Raji (cell line): ENCODE data around the gene FCN3.

ENCODE experiments used
- POLR2A ChIP-seq: IDR thresholded peaks from 2 replicates; pipeline ENCODE4 v1.6.1; 2011; ENCODE audit warnings: low read depth, low read length, control low read depth; ENCODE audit not compliant: insufficient read depth

Gene FCN3

GRCh38 chr1:27374362-27375086, at the start of gene FCN3:
Gene FCN3, minus strand, starts transcription at chr1:27374824. Its CDS starts 6 bp downstream, at chr1:27374818.
- TF ChIP-seq POLR2A, result no peak

DNA sequence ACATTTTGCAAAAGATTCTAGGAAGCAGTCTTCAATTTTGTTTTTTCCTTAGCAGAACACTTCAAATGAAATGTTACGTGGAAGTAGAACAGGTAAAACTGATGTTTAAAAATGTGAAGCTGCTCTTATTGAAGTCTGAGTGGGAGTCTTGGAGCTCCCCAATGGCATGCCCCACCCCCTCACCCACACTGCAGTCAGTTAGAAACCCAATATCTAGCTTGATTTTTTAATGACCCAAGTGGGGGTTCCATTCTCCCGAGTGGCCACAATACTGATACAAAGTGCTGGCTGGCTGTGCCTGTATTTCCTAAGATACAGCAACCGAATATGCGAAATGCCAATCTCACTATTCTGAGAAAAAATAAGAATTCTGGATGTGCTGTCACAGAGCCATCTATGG, 49.1 kb upstream of the FCN3 start:
- TF ChIP-seq POLR2A, result no peak

DNA sequence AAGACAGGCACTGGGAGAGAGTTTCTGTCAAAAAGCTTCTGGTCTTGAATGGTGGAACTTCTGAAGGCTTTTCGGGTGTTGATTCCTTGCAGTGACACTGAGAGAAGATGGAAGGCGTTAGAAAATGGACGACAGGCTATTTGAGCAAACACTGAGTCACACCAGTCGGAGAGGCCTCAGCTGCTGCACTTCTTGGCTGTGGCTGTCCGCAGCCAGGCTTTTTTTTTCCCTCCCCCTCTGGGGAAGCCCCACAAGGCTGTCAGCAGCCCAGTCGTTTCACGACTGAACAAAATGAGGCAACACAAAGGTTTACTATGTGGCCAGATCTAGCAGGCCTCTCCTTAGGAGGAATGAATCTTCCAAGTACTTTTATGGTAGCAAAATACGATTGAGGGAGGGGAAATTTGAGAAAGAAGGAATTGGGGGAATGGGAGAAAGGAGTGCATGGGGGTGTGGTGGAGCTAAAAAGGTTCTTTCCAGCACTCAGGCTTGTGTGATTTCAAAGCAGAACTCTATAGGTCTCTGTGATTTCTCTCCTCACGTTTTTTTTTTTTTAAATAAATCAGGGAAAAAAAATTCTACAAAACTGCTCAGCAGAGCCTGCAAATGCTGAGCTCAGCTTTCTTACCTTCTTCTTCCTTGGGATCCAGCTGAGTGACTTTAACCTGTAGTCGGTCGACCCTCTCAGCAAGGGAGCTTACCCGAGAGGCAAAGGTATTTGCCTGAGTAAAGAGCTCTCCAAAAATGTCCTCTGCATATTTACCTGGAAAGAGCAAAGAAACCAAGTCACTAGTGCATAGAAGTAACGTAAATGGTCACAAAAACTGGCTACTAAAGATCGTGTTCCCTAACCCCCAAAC, 43.9 kb upstream of the FCN3 start:
- no peak for TF ChIP-seq POLR2A

DNA sequence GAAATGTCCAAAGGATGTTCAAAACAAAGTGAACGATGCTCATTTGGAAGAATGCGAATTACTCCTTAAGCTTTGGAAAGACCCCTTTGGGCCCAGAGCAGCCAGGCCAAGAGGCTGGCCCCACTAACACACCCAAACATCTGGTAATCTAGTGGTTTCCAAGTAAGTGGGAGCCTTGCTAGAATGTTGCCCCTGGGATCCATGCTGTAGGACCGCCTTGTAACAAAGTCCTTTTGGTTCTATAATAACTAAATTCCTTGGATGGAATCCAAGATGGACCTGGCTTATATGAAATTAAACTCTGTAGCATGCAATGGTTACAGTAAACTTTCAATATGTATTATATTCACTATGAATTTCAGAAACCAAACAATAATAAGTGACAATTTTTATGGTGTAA, 43.1 kb upstream of the FCN3 start:
- no peak for TF ChIP-seq POLR2A

DNA sequence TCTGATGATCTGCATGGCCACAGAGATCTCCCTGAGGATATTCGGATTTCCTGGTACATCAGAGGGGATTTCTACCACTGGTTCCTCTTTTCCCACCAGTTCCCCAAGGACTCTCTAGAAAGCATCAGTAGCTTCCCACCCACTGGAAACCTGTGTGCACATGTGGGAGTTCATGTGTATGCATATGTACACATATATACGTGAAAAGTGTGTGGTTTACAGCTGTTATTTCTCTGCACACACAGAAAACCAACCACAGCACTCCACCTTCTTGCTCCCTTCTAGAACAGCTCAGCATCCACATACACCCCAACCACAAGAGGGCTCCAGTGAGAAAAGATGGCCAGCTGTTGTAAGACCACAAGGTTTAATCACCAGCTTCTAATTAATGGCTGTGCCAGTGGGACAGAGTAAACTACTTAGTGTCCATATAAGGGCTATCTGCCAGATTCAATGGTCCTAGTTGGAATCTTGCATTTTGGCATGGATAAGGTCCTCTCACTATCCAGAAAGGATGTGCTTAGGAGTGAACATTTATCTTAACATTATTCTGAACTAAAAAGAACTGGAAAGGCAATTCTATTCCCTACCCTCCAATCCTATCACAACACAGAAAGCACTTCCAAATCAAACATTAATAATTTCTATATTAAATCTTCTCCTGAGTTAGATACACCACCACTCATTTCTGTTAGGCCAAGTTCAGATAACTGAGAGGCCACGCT, 41.9 kb upstream of the FCN3 start:
- TF ChIP-seq POLR2A, result no peak

DNA sequence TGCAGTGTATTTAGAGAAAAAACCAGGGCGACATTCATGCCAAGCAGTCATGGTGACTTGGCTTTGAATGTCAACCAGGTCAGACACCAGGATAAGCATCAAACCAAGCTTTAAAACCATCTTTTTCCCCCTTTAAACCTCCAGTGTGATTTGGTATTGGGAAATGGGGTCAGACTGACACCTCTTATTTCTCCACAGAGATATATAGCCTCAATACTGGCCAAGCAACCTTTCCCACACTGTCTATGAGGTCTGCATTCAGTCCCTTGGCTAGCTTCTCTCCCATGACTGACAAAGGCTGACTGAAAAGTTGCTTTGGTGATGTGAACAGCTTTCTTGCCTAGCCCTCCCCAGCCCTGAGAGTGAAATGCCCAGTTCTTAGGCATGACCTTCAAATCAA, 39.5 kb upstream of the FCN3 start:
- TF ChIP-seq POLR2A, result no peak

- TF ChIP-seq POLR2A, result no peak
Measured at GRCh38 chr1:27413004-27413403, 38.4 kb upstream of the FCN3 start.

DNA sequence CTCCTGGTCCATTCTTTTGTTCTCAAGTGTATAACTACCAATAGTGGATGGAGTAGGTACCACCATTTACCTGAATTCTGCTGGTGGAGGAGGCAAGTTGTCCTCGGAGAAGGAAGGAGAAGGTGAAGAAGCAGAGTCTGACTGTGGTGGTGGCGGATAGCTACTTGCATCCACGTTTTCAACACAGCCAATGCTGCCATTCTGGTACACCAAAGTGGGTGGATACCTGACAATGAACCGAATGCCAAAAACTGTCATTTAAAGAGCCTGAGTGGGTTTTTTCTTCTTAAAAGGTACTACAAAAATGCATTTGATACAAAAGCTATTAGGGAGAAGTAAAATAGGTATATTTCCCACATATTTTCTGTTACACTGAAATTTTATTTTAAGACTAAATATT, 37.9 kb upstream of the FCN3 start:
- no peak for TF ChIP-seq POLR2A

DNA sequence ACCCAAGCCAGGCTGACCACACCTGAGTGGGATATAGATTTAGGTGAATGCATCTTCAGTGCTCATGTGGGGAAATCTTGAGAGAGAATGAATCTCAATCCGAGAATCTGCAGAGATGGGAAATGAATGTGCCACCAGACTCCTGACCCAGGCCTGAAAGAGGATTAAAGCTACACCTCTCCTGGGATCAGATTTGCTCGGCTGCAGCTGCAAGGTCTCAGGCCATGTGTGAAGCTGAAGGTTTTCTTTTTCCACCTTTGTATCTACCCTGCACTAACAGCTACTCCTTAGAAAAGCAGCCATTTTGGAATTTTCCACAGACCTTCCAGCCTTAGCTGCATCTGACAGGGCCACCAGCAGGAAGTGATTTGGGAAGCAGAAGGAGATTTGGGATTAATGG, 36.1 kb upstream of the FCN3 start:
- no peak for TF ChIP-seq POLR2A

GRCh38 chr1:27409669-27410068, 35.0 kb upstream of the FCN3 start:
- TF ChIP-seq POLR2A, result no peak

DNA sequence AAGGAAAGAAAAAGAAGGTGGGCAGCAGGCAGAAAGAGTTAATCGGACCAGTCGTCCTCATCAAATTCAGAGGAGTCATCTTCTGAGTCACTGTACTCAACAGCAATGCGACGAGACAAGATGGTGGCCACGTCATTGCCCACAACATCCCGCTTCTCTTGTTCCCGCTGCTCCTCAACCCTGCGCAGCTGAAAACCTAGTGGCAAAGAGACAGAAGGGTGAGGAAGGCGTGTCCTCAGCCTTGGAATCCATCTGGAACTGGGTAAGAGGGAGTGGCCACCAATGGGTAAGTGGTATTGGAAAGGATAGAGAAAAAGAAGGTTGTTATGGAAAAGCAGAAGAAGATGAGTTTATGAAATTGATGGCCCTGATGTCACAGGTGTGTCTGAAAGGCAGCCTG, 33.5 kb upstream of the FCN3 start:
- TF ChIP-seq POLR2A, result no peak

- no peak for TF ChIP-seq POLR2A
Measured at GRCh38 chr1:27406362-27406680, 31.7 kb upstream of the FCN3 start.

- TF ChIP-seq POLR2A, result no peak
Measured at GRCh38 chr1:27405074-27405473, 30.4 kb upstream of the FCN3 start.

DNA sequence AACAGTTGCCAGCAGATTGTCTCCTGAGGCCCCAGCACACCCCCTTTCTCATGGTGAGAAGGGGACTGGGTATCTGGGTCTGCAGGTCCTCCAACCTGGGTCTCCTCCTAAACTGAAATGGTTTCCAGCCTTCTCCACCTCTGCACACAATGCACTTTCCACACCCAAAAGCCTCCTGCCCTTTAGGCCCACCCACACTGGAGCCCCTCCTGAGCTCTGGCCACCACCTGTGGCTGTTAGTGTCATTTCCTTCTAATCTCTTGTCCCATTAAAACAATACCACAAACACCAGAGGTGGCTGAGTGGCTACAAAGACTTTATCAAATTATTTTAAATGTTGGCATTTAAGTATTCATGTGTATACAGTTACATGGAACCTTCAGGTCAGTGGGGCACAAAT, 29.3 kb upstream of the FCN3 start:
- no peak for TF ChIP-seq POLR2A

GRCh38 chr1:27403065-27403726, 28.6 kb upstream of the FCN3 start:
- TF ChIP-seq POLR2A, result no peak
